Measurements from ENCODE around the gene KCTD18. TPM values are rescaled to one million over a fixed set of nuclear protein-coding genes. Genes with fewer than 3 reads are reported as not detected.

The KCTD18 gene
- total RNA-seq, 4 donors from 2014 or later, result 23.2 to 31.0 (median 26.4) TPM

DNA sequence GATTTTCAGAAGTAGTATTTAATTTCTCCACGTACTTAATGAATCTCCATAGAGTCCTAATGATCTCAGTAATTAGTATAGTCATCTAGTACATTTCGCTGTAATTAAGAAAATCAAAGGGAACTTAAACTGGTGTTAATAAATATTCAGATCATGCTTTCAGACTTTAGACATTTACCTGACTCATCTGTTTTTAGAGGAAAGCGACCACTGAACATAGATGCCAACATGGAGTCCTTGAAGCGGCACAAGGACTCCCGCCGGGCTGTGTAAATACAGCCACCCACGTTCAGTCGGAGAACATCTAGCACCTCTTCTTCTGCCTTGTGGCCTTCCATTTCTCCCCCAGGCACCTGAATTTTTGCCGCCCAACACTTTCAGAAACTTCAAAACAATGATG is 3.2 kb downstream of the KCTD18 start:
- Histone ChIP-seq H3K4me1 (peaks cover 16 to 21% (median 17%) of the 10 kb centered on the region in 4 donors), H3K27ac (replicated peaks in 1 of 4) (no peak overlapping the region), H3K4me3 (no peak overlapping the region), H3K9me3 (no peaks in the 10 kb centered on the region), H3K27me3 (no peaks in the 10 kb centered on the region), H3K36me3 (peaks cover 12 to 46% (median 23%) of the 10 kb centered on the region in 4 donors)
- WGBS, result 78% methylated on average over 9 of the region's 9 CpGs
- intact Hi-C loops (cut with DNase I), result no loop called here
- TF ChIP-seq POLR2AphosphoS5 (IDR thresholded peaks at IDR 0.05) (no peak), POLR2A (IDR thresholded peaks at IDR 0.05; ENCODE audit: low read depth) (no peak)
- DNase-seq (ENCODE audit: extremely low spot score), result no peak

DNA sequence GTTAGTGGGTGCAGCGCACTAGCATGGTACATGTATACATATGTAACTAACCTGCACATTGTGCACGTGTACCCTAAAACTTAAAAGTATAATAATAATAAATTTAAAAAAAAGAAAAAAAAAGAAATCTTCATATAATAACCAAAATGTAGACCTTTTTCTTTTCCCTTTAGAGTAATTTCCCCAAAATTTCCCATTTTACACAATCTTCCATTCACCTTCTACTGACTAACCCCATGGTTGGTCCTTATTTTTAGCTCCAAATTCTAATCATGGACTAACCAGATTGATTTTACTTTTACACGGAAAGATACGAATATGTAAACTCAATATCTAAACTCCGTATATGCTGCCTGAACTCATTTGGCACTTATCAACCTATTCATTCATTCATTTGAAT is 7.7 kb downstream of the KCTD18 start:
- 96% methylated on average over 5 of the region's 5 CpGs for WGBS
- no peak for TF ChIP-seq EP300 (IDR thresholded peaks at IDR 0.05)
- Histone ChIP-seq H3K36me3 (peaks cover 19 to 61% (median 33%) of the 10 kb centered on the region in 4 donors), H3K4me1 (no peaks in the 10 kb centered on the region), H3K9me3 (no peaks in the 10 kb centered on the region), H3K27ac (replicated peaks in 1 of 4) (no peak overlapping the region), H3K4me3 (no peak overlapping the region), H3K27me3 (no peaks in the 10 kb centered on the region)
- intact Hi-C loops (cut with DNase I), result no loop called here
- DNase-seq (ENCODE audit: extremely low spot score), result no peak

DNA sequence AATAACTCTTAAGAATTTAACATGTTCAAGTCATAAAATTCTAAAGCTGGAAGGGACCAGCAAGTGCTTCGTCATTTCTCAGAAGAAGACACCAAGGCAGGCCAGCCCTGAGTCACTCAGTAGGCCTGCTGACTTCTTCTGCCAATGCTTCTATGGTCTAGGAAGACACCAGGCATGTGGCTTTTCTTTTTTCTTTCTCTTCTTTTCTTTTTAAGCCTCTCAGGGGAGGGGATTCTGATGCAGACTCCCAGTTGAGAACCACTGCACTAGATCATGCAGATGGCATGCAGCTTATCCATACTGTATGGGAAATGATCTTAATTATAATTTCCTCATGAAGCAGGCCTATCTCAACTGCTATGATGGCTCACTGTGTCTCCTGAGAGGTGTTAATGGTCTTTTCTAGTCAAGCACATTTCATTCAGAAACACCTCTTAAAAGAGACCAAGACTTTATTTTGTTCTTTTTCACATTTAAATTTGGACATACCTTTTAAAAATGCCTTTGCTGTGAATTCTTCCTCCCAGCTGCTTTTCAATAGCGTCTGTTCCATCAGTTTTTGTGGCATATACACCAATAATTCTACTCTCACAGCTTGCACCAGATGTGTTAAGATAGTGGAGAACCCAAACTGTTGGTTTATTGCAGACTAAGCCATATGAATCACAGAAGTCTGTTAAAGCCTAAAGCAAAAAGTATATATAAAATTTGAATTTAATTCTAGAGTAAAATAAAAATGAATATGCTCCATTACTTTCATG is 11.3 kb downstream of the KCTD18 start:
- intact Hi-C loops (cut with DNase I), result no loop called here
- DNase-seq (ENCODE audit: extremely low spot score), result peak; percentile 45
- H3K9me3 ChIP-seq, result no peaks in the 10 kb centered on the region
- H3K4me3 ChIP-seq, result no peak overlapping the region
- 88% methylated on average over 2 of the region's 2 CpGs for WGBS
- H3K4me1 ChIP-seq, result no peaks in the 10 kb centered on the region
- no peaks in the 10 kb centered on the region for H3K27me3 ChIP-seq
- TF ChIP-seq POLR2AphosphoS5 (IDR thresholded peaks at IDR 0.05) (no peak), POLR2A (IDR thresholded peaks at IDR 0.05; ENCODE audit: low read depth) (no peak), EP300 (IDR thresholded peaks at IDR 0.05) (no peak)
- TF ChIP-seq, protein P1, sequence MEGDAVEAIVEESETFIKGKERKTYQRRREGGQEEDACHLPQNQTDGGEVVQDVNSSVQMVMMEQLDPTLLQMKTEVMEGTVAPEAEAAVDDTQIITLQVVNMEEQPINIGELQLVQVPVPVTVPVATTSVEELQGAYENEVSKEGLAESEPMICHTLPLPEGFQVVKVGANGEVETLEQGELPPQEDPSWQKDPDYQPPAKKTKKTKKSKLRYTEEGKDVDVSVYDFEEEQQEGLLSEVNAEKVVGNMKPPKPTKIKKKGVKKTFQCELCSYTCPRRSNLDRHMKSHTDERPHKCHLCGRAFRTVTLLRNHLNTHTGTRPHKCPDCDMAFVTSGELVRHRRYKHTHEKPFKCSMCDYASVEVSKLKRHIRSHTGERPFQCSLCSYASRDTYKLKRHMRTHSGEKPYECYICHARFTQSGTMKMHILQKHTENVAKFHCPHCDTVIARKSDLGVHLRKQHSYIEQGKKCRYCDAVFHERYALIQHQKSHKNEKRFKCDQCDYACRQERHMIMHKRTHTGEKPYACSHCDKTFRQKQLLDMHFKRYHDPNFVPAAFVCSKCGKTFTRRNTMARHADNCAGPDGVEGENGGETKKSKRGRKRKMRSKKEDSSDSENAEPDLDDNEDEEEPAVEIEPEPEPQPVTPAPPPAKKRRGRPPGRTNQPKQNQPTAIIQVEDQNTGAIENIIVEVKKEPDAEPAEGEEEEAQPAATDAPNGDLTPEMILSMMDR (IDR thresholded peaks at IDR 0.05), result no peak
- H3K36me3 ChIP-seq, result peaks cover 11 to 58% (median 40%) of the 10 kb centered on the region in 4 donors
- H3K27ac ChIP-seq (replicated peaks in 1 of 4), result no peak overlapping the region

DNA sequence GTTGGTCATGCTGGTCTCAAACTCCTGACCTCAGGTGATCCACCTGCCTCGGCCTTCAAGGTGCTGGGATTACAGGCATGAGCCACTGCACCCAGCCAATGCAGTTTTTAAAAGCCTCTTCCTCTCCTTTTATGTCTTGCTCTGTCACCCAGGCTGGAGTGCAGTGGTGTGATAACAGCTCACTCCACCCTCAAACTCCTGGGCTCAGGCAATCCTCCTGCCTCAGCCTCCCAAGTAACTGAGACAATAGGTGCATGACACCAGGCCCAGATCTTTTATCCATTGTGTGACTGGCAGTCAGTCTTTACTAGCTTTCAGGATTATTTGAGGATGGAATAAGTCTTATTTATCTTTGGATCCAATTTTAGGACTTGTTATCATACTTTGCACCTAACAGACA is 13.2 kb downstream of the KCTD18 start:
- H3K4me1 ChIP-seq, result no peaks in the 10 kb centered on the region
- TF ChIP-seq POLR2AphosphoS5 (IDR thresholded peaks at IDR 0.05) (no peak), POLR2A (IDR thresholded peaks at IDR 0.05; ENCODE audit: low read depth) (no peak), EP300 (IDR thresholded peaks at IDR 0.05) (no peak)
- TF ChIP-seq, protein P1 (IDR thresholded peaks at IDR 0.05), result no peak
- no peaks in the 10 kb centered on the region for H3K27me3 ChIP-seq
- H3K9me3 ChIP-seq, result no peaks in the 10 kb centered on the region
- WGBS, result 100% methylated on average over 1 of the region's 1 CpG
- intact Hi-C loops (cut with DNase I), result no loop called here
- peak; percentile 2 for DNase-seq (ENCODE audit: extremely low spot score)
- peaks cover 7 to 64% (median 50%) of the 10 kb centered on the region in 4 donors for H3K36me3 ChIP-seq
- H3K27ac ChIP-seq (replicated peaks in 1 of 4), result no peak overlapping the region
- H3K4me3 ChIP-seq, result no peak overlapping the region

GRCh38 chr2:200494048-200494447 is 15.8 kb downstream of the KCTD18 start:
- peaks cover 21 to 87% (median 74%) of the 10 kb centered on the region in 4 donors for H3K36me3 ChIP-seq

More at GRCh38 chr2:200494048-200494447, 15.8 kb downstream of the KCTD18 start:
- no peak overlapping the region for H3K4me3 ChIP-seq
- no peaks in the 10 kb centered on the region for H3K4me1 ChIP-seq
- WGBS, result 95% methylated on average over 2 of the region's 2 CpGs
- no peaks in the 10 kb centered on the region for H3K9me3 ChIP-seq
- TF ChIP-seq POLR2A (IDR thresholded peaks at IDR 0.05; ENCODE audit: low read depth) (no peak), EP300 (IDR thresholded peaks at IDR 0.05) (no peak), POLR2AphosphoS5 (IDR thresholded peaks at IDR 0.05) (no peak)
- TF ChIP-seq, protein P1 (IDR thresholded peaks at IDR 0.05), result no peak
- H3K27ac ChIP-seq (replicated peaks in 1 of 4), result no peak overlapping the region
- peak; percentile 64 for DNase-seq (ENCODE audit: extremely low spot score)
- H3K27me3 ChIP-seq, result no peaks in the 10 kb centered on the region
- intact Hi-C loops (cut with DNase I), result no loop called here

Data from esophagus muscularis mucosa (tissue), 4 donors.